Right atrium auricular region (tissue), 2 donors: ENCODE results near the gene IL6. TPM values are rescaled to one million over a fixed set of nuclear protein-coding genes. Genes with fewer than 3 reads are reported as not detected.

Experiments
- DNase-seq: peaks from one replicate; pipeline ENCODE4 v3.0.0-alpha.2; 2019; ENCODE audit warnings: low spot score
- H3K27ac ChIP-seq, 2 donors: fragments of 200-600 bp; sonication (generic); 1 replicate in 1 of 2; 2 replicates in 1 of 2; pipeline ENCODE4 v1.5.1; 2016 to 2019
- H3K27me3 ChIP-seq, 2 donors: fragments of 200-600 bp; sonication (generic); one replicate each; pipeline versions ENCODE4 v1.5.1 to v1.6.0; 2017 to 2019
- H3K36me3 ChIP-seq: fragments of 200-600 bp; sonication (generic); one replicate; pipeline ENCODE4 v1.5.1; 2016
- H3K4me1 ChIP-seq, 2 donors: fragments of 200-600 bp; sonication (generic); one replicate each; pipeline versions ENCODE4 v1.5.1 to v1.6.0; 2017 to 2019
- H3K4me3 ChIP-seq, 2 donors: fragments of 200-600 bp; sonication (generic); 1 replicate in 1 of 2; 2 replicates in 1 of 2; pipeline ENCODE4 v1.5.1; 2017 to 2019; ENCODE audit warnings: mild to moderate bottlenecking in 1 of 2, moderate library complexity in 1 of 2
- H3K9me3 ChIP-seq, 2 donors: fragments of 200-600 bp; sonication (generic); one replicate each; pipeline ENCODE4 v1.5.1; 2019
- total RNA-seq, 2 donors: library from RNA; depleted of rRNA; stranded (reverse); fragments of >200 nt; gene quantifications; one replicate each; pipeline ENCODE4 v1.1.0, GENCODE V29; 2016
- TF ChIP-seq, protein P1 (sequence below), 2 donors: fragments of 200-600 bp; sonication (generic); IDR thresholded peaks; one replicate each; pipeline ENCODE4 v1.5.1; 2019; ENCODE audit warnings: antibody characterized with exemption in 2 of 2

Gene IL6
- total RNA-seq, 2 donors from 2014 or later, result 3.6 to 19.8 TPM

DNA sequence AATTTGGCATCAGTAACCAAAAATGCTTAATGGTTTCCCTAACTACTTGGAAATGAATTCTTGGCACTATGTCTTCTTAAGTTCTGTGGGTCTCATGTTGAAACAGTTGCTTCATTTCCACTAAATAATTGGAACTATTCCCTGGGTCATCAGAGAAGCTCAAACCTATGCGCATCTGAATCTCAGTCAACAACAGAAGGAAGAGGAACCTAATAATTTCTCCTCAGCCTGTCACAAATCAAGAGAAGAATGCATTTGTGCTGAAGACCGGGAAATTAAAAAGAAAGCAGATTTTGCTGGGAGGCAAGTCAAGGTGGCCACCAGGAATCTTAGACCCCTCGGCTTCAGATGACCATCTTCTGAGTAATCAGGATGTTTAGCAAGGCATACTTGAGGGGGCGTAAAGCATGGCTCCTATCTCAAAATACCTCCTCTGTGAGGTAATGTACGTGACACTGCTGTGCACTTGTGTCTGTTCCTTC, 54.3 kb downstream of the IL6 start:
- TF ChIP-seq, protein P1, sequence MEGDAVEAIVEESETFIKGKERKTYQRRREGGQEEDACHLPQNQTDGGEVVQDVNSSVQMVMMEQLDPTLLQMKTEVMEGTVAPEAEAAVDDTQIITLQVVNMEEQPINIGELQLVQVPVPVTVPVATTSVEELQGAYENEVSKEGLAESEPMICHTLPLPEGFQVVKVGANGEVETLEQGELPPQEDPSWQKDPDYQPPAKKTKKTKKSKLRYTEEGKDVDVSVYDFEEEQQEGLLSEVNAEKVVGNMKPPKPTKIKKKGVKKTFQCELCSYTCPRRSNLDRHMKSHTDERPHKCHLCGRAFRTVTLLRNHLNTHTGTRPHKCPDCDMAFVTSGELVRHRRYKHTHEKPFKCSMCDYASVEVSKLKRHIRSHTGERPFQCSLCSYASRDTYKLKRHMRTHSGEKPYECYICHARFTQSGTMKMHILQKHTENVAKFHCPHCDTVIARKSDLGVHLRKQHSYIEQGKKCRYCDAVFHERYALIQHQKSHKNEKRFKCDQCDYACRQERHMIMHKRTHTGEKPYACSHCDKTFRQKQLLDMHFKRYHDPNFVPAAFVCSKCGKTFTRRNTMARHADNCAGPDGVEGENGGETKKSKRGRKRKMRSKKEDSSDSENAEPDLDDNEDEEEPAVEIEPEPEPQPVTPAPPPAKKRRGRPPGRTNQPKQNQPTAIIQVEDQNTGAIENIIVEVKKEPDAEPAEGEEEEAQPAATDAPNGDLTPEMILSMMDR (IDR thresholded peaks at IDR 0.05), result no peak
- no peak for DNase-seq
- Histone ChIP-seq H3K36me3 (no peaks in the 10 kb centered on the region), H3K27ac (no peak overlapping the region), H3K9me3 (no peaks in the 10 kb centered on the region), H3K4me1 (no peaks in the 10 kb centered on the region), H3K4me3 (no peak overlapping the region), H3K27me3 (no peaks in the 10 kb centered on the region)

Other genes starting within 250 kb of the IL6 start
- gene STEAP1B, start 227.0 kb upstream of the IL6 start, total RNA-seq, result under 1 TPM in 1 of 2 donors, not detected in 1; 0.39 TPM
- gene TOMM7, start 95.6 kb downstream of the IL6 start, total RNA-seq, result 100 to 1,000 TPM; 101 to 188 TPM